Measurements from ENCODE around the gene SECTM1.
A peak's percentile ranks its signal among the peaks of the same experiment; 100 is the strongest.

The SECTM1 gene

GRCh38 chr17:82317394-82318168 is 16.0 kb downstream of the SECTM1 start, which contains the start of gene CD7:
Gene CD7, minus strand, starts transcription at chr17:82317608. Its CDS starts 113 bp downstream, at chr17:82317495.
- DNase-seq: no peak

DNA sequence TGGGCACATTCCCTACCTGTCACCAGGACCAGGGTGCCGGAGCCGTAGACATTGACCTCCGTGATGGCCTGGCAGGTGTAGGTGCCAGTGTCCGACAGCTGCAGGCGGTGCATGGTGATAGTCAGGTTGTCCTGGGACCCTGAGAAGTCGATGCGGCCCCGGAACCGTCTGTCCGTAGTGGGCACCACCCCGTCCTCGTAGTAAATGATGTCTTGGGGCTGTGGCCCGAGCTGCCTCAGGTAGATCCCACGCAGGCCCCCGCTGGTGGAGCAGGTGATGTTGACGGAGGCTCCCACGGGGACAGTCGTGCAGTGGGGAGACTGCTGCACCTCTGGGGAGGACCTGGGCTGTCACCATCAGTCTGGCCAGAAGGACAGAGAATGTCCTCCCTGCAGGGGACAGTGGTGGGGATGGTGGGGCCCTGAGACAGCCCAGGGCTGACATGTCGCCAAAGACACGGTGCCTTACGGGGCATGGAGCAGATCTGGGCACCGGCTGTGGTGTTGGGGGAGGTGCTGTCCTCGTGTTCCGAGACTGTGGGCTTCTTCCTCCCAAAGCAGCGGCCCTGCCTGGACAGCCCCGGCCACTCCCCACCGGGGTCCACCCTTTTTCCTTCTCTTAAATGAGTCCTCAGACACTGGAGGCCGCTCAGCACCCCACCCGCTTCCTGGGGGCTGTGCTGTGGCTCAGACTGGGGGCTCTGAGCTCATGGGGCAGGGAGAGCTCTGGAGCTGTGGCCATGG is 16.7 kb downstream of the SECTM1 start:
- DNase-seq: no peak

- peak in 1 of 56 donors; percentile 11 for DNase-seq
Observed at GRCh38 chr17:82315703-82316358, 17.7 kb downstream of the SECTM1 start.

GRCh38 chr17:82314727-82315605 is 18.6 kb downstream of the SECTM1 start:
- no peak for DNase-seq

- DNase-seq: no peak
Observed at GRCh38 chr17:82314012-82314726, 19.4 kb downstream of the SECTM1 start.

- no peak for DNase-seq
Observed at GRCh38 chr17:82313195-82314011, 20.2 kb downstream of the SECTM1 start.

- DNase-seq: no peak
Observed at GRCh38 chr17:82311971-82312370, 21.6 kb downstream of the SECTM1 start.

- DNase-seq: no peak
Observed at GRCh38 chr17:82310877-82311276, 22.7 kb downstream of the SECTM1 start.

- DNase-seq: no peak
Observed at GRCh38 chr17:82309656-82310570, 23.7 kb downstream of the SECTM1 start.

DNA sequence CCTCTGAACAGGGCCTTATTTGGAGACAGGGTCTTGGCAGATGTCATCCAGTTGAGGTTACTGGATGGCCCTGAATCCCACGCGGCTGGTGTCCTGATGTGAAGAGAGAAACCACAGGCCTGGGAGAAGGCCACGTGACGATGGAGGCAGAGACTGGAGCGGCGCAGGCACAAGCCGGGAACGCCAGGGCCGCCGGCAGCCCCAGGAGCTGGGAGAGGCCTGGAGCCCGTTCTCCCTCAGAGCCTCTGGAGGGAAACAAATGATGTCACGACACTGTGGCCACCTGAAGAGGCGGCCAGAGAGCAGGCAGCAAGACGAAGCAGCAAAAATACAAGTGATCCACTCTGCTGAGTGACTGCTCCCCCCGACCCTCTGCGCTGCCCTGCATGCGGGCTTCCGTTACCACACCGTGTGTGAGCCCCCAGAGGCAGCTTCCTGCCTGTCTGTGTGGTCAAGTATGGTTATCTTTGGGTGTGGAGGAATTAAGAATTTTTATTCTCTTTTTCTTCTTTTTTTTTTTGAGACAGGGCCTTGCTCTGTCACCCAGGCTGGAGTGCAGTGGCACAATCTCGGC is 27.8 kb downstream of the SECTM1 start:
- DNase-seq: no peak

GRCh38 chr17:82304826-82305726 is 28.5 kb downstream of the SECTM1 start:
- no peak for DNase-seq

- peak in 1 of 56 donors; percentile 8 for DNase-seq
Observed at GRCh38 chr17:82303944-82304808, 29.4 kb downstream of the SECTM1 start.

DNA sequence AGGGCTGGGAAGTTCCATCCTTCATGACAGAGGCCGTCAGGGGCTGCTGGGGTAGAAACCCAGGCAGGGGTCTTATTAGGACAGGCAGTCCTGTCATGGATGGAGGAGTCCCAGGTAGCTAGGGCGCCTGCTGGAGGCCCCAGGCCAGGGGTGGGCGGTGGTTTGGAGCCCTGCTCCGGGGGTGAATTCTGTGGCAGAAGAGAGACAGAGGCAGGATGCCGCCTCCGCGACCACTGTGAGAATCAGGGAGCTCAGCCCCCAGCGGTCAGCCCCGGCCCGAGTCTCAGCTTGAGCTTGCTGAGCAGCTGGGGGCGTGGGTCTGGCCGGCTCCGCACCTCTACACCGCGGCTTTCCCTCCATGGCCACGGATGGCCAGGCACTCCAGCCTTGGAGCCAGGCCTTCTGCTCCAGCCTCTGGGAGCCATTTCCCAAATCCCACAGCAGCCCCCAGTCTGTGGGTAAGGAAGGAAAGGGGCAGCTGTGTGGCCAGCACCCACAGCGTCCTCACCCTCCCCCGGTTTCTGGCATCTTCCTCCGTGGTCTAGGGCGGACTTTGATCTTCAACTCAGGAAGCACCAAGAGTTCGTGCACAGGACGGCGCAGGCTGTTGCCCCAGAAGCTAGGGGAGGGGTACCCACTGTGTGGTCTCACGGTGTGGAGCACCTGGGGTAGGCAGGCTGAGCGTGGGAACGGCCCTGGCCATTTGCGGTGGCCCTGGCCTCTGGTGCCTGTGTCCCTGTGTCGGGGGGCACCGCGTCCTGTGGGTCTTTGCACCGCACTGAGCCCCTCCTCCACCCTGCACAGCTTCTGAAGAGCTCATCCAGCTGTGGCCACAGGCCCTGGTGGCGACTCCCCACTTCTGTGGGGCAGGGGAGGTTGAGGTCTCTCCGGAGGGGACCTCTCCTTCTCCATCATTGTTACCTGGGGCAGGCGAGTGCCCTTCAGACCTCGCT is 30.3 kb downstream of the SECTM1 start:
- DNase-seq: no peak

DNA sequence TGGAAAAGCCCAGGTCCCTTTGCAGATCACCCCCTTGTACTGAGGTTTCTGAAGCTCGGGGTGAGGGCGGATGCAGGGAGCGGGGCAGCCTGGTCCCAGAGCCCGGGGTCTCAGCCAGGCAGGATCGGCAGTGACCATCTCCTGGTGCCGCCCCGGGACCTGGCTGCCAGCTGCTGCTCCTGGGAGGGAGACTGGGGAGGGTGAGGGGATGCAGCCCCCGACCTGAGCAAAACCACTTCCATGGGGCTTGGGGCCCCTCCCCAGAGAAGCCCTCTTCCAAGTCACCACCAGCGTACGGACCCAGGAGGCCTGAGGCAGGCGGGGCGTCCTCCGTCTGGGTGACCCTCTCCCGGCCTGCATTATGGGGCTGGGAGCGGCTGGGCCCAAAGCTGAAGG is 31.0 kb downstream of the SECTM1 start:
- DNase-seq: no peak

Data from amygdala (tissue), 56 donors.